A549 (cell line): ENCODE measurements around the gene TRAPPC1.

ENCODE experiments used
- EP300 ChIP-seq, 2 experiments: fragments of >200 bp; sonication (Bioruptor Twin); formaldehyde crosslinking; IDR thresholded peaks; 2 replicates in 1 of 2; 3 replicates in 1 of 2; pipeline ENCODE4 v1.6.1; 2016 to 2017
- ESRRA ChIP-seq: fragments of 150-350 bp; IDR thresholded peaks from 2 replicates; pipeline ENCODE4 v1.6.1; 2014; ENCODE audit warnings: mild to moderate bottlenecking, low read length, borderline replicate concordance
- JUN ChIP-seq, 2 experiments: fragments of >200 bp; sonication (Bioruptor Twin); formaldehyde crosslinking; IDR thresholded peaks; 2 replicates in 1 of 2; 3 replicates in 1 of 2; pipeline ENCODE4 v1.6.1; 2016 to 2017
- MAFK ChIP-seq: fragments of 450-650 bp; IDR thresholded peaks from 2 replicates; pipeline ENCODE4 v1.6.1; 2014; ENCODE audit not compliant: partially characterized antibody
- MYC ChIP-seq: IDR thresholded peaks from 2 replicates; pipeline ENCODE4 v1.6.1; 2012; ENCODE audit warnings: mild to moderate bottlenecking, inconsistent platforms, low read length, improper control_type of control experiment, borderline replicate concordance
- NR3C1 ChIP-seq: fragments of >200 bp; sonication (Bioruptor Twin); formaldehyde crosslinking; IDR thresholded peaks from 3 replicates; pipeline ENCODE4 v1.6.1; 2017
- POLR2A ChIP-seq: IDR thresholded peaks from 2 replicates; pipeline ENCODE4 v1.6.1; 2012; ENCODE audit warnings: mild to moderate bottlenecking, low read length
- POLR2AphosphoS2 ChIP-seq: conservative IDR thresholded peaks from 2 replicates; pipeline ENCODE4 v1.6.1; 2012; ENCODE audit warnings: low read length, improper control_type of control experiment, inconsistent platforms
- RARB ChIP-seq: fragments of 250-450 bp; sonication (Bioruptor Pico); IDR thresholded peaks from 2 replicates; pipeline ENCODE4 v1.8.0; 2021; ENCODE audit warnings: mild to moderate bottlenecking, moderate library complexity
- SMC3 ChIP-seq: fragments of >200 bp; sonication (Bioruptor Twin); formaldehyde crosslinking; IDR thresholded peaks from 3 replicates; pipeline ENCODE4 v1.6.1; 2018; ENCODE audit warnings: inconsistent platforms
- TF ChIP-seq, protein P1 (sequence below): fragments of >200 bp; sonication (Bioruptor Twin); formaldehyde crosslinking; IDR thresholded peaks from 3 replicates; pipeline ENCODE4 v1.5.1; 2016
- TF ChIP-seq, protein P2 (sequence below): IDR thresholded peaks from 2 replicates; pipeline ENCODE4 v1.6.1; 2012
- TF ChIP-seq, protein P3 (sequence below): fragments of 450-650 bp; IDR thresholded peaks from 2 replicates; pipeline ENCODE4 v1.6.1; 2014; ENCODE audit warnings: antibody characterized with exemption

DNA sequence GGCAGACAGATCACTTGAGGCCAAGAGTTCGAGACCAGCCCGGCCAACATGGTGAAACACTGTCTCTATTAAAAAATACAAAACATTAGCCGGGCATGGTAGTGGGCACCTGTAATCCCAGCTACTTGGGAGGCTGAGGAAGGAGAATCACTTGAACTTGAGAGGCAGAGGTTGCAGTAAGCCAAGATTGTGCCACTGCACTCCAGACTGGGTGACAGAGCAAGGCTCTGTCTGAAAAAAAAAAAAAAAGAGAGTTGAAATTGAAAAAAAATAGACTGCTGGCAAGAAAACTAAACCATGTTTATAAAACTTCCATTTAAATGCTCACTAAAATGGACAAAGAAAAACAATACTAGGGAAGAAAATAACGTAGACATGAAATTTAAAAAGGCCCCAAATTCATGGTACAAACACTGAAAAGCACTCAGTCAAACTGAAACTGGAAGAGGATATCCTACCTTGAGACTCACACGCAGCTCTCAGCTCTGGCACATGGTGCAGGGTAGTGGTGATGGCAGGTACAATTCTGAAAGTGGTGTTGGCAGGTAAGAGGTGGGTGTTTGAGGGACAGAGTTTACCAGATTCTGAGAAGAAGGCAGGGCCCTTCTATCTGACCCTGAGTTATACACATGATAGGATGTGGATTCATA is 19.5 kb upstream of the TRAPPC1 start:
- TF ChIP-seq, protein P1, sequence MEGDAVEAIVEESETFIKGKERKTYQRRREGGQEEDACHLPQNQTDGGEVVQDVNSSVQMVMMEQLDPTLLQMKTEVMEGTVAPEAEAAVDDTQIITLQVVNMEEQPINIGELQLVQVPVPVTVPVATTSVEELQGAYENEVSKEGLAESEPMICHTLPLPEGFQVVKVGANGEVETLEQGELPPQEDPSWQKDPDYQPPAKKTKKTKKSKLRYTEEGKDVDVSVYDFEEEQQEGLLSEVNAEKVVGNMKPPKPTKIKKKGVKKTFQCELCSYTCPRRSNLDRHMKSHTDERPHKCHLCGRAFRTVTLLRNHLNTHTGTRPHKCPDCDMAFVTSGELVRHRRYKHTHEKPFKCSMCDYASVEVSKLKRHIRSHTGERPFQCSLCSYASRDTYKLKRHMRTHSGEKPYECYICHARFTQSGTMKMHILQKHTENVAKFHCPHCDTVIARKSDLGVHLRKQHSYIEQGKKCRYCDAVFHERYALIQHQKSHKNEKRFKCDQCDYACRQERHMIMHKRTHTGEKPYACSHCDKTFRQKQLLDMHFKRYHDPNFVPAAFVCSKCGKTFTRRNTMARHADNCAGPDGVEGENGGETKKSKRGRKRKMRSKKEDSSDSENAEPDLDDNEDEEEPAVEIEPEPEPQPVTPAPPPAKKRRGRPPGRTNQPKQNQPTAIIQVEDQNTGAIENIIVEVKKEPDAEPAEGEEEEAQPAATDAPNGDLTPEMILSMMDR = no peak
- TF ChIP-seq MAFK (no peak), SMC3 (no peak), POLR2A (no peak), NR3C1 (no peak), RARB (no peak), JUN (IDR thresholded peaks at IDR 0.05) (no peak), POLR2AphosphoS2 (no peak), EP300 (IDR thresholded peaks at IDR 0.05) (no peak), ESRRA (no peak), MYC (no peak)
- TF ChIP-seq, protein P2, sequence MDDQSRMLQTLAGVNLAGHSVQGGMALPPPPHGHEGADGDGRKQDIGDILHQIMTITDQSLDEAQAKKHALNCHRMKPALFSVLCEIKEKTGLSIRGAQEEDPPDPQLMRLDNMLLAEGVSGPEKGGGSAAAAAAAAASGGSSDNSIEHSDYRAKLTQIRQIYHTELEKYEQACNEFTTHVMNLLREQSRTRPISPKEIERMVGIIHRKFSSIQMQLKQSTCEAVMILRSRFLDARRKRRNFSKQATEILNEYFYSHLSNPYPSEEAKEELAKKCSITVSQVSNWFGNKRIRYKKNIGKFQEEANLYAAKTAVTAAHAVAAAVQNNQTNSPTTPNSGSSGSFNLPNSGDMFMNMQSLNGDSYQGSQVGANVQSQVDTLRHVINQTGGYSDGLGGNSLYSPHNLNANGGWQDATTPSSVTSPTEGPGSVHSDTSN = no peak
- TF ChIP-seq, protein P3, sequence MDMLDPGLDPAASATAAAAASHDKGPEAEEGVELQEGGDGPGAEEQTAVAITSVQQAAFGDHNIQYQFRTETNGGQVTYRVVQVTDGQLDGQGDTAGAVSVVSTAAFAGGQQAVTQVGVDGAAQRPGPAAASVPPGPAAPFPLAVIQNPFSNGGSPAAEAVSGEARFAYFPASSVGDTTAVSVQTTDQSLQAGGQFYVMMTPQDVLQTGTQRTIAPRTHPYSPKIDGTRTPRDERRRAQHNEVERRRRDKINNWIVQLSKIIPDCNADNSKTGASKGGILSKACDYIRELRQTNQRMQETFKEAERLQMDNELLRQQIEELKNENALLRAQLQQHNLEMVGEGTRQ = no peak
